Measurements from ENCODE around the gene SLC9A5.

The SLC9A5 gene

DNA sequence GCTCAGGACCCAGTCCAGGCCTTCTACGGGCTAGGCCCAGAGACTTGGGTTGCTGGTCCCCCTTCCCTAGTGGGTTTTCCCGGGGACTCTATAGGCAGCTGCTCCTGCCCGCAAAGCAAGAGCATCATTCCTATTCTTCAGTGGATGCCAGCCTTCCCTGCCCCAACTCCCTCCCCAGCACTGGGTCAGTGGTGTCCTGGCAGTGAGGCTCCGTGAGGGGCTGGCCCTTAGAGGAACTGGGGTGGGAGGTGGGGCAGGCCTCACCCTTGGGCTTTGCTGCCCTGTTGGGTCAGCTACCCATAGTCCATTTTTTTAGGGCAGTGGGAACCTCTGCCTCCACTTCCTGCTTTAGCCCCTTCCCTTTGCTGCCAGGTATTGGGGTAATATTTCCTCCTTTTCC lies 22.7 kb downstream of the SLC9A5 start:
- no peak overlapping the region for H3K4me2 ChIP-seq (ENCODE audit: low read length)
- no peaks in the 10 kb centered on the region for H3K36me3 ChIP-seq (ENCODE audit: control insufficient read depth, insufficient read depth, low read length)
- H3K9ac ChIP-seq = no peak overlapping the region
- TF ChIP-seq CTCF (IDR thresholded peaks at IDR 0.05) = no peak
- no peaks in the 10 kb centered on the region for H3K79me2 ChIP-seq
- H3K27ac ChIP-seq = no peak overlapping the region
- H2AFZ ChIP-seq = no peak overlapping the region
- no peaks in the 10 kb centered on the region for H3K4me1 ChIP-seq
- no peaks in the 10 kb centered on the region for H3K27me3 ChIP-seq (ENCODE audit: control insufficient read depth, insufficient read depth, low read length)
- no peaks in the 10 kb centered on the region for H3K9me3 ChIP-seq (ENCODE audit: control insufficient read depth, low read length)
- H3K4me3 ChIP-seq (ENCODE audit: low read depth, low read length) = no peak overlapping the region

- Histone ChIP-seq H3K9ac (no peak overlapping the region), H2AFZ (no peak overlapping the region), H3K4me1 (no peaks in the 10 kb centered on the region), H3K36me3 (ENCODE audit: control insufficient read depth, insufficient read depth, low read length) (no peaks in the 10 kb centered on the region), H3K4me2 (ENCODE audit: low read length) (no peak overlapping the region), H3K9me3 (ENCODE audit: control insufficient read depth, low read length) (no peaks in the 10 kb centered on the region), H3K4me3 (ENCODE audit: low read depth, low read length) (no peak overlapping the region), H3K27ac (no peak overlapping the region), H3K79me2 (no peaks in the 10 kb centered on the region), H3K27me3 (ENCODE audit: control insufficient read depth, insufficient read depth, low read length) (no peaks in the 10 kb centered on the region)
- TF ChIP-seq CTCF (IDR thresholded peaks at IDR 0.05) = no peak
Measured at GRCh38 chr16:67275321-67275720, 26.5 kb downstream of the SLC9A5 start.

DNA sequence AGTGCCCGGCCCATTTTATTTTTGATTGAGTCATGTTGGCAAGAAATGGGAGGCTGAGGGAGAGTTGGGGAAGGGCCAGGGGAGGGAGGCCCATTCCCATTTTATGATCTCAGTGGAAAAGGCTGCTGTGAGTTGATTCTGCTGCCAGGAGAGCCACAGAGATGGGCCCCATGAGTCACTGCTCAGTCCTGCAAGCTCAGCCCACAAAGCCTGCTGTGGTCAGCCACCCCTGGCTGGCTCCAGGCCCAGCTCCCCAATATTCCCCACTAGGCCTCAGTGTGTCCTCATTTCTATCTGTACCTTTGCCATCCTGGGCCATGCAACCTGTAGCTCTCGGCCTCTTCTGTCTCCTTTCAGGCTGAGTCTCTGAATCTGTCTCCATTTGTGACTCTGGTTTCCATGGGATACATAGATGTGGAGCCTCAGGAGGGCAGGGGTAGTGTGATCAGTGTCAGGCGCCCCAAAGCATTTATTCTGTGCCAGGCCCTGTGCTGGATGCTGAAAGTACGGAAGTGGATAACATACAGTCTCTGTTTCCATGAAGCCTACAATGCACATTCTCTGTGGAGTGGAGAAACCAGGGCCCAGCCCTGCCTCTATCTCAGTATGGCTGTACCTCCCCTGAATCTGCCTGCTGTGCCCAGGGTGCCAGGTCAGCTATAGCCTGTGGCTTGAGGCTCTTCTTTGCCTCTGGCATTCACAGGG lies 28.7 kb downstream of the SLC9A5 start:
- Histone ChIP-seq H3K9me3 (ENCODE audit: control insufficient read depth, low read length) (no peaks in the 10 kb centered on the region), H3K27me3 (ENCODE audit: control insufficient read depth, insufficient read depth, low read length) (no peaks in the 10 kb centered on the region), H3K4me1 (no peaks in the 10 kb centered on the region), H3K4me2 (ENCODE audit: low read length) (no peak overlapping the region), H3K4me3 (ENCODE audit: low read depth, low read length) (no peak overlapping the region), H3K79me2 (no peaks in the 10 kb centered on the region), H3K36me3 (ENCODE audit: control insufficient read depth, insufficient read depth, low read length) (no peaks in the 10 kb centered on the region), H3K27ac (no peak overlapping the region), H3K9ac (no peak overlapping the region), H2AFZ (no peak overlapping the region)
- no peak for TF ChIP-seq CTCF (IDR thresholded peaks at IDR 0.05)

DNA sequence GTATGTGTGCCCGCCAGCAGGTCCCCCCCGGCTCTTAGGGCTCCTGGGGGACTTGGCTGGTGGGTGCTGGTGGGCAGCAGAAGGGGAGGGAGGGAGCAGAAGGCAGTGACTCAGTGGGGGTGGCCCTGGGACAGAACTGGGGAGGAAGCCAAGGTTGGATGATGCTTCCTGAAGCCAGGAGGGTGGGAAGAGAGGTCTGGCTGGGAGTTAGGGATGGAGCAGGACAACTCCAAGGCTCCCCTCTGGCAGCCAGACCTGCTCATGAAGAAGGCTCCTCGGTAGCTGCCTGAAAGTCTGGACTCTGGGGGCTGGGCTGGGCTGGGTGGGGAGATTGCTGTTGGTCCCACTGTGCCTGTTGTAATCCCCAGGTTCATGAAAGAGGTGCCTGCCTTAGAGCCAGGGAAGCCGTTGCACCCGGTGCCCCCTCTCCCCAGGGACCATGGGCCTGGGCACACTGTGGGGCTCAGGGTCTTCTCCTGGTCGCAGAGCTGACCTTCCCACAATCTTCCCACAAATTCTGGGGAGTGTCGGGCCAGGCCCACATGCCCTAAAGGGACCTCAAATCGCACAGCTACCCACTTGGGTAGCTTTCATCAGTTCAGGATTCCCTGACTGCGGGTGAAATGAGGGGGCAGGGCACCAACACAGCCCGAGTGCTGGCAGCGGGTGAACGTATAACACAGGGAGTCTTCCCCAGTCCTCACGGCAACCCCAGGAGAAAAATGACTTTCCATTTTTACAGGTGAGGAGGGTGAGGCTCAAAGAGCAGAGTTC lies 29.4 kb downstream of the SLC9A5 start:
- Histone ChIP-seq H3K27me3 (ENCODE audit: control insufficient read depth, insufficient read depth, low read length) (no peaks in the 10 kb centered on the region), H3K36me3 (ENCODE audit: control insufficient read depth, insufficient read depth, low read length) (no peaks in the 10 kb centered on the region), H3K27ac (no peak overlapping the region), H3K79me2 (no peaks in the 10 kb centered on the region), H3K4me3 (ENCODE audit: low read depth, low read length) (peak overlapping the region; percentile 52), H2AFZ (no peak overlapping the region), H3K9me3 (ENCODE audit: control insufficient read depth, low read length) (no peaks in the 10 kb centered on the region), H3K4me2 (ENCODE audit: low read length) (peak overlapping the region; percentile 75), H3K4me1 (no peaks in the 10 kb centered on the region), H3K9ac (no peak overlapping the region)
- no peak for TF ChIP-seq CTCF (IDR thresholded peaks at IDR 0.05)
